ENCODE results near the gene ZNFX1.
"Not testable (repeated sequence)": the region's sequence is repeated elsewhere in the genome, so short reads cannot be mapped to it uniquely, and the experiment has no call there.

Gene ZNFX1

DNA sequence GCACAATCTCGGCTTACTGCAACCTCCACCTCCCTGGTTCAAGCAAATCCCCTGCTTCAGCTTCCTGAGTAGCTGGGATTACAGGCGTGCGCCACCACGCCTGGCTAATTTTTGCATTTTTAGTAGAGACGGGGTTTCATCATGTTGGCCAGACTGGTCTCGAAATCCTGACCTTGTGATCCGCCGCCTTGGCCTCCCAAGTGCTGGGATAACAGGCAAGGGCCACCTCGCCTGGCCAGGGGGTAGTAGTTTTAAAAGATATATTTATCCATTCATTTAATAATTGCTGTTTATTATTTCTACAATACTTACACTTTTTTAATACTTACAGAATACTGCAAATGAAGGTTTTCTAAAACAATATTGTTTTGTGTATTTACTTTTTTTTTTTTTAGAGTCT is 74.1 kb downstream of the ZNFX1 start:
- no peak for DNase-seq

DNA sequence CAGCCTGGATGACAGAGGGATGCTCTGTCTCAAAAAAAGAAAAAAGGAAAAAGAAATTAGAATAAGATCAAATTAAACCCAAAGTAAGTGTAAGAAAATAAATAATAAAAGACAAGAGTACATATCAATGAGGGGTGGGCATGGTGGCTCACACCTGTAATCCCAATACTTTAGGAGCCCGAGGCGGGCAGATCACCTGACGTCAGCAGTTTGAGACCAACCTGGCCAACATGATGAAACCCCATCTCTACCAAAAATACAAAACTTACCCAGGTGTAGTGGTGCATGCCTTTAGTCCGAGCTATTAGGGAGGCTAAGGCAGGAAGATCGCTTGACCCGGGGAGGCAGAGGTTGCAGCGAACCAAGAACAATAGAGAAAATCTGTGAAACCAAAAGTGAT is 74.8 kb downstream of the ZNFX1 start:
- DNase-seq, result no peak

DNA sequence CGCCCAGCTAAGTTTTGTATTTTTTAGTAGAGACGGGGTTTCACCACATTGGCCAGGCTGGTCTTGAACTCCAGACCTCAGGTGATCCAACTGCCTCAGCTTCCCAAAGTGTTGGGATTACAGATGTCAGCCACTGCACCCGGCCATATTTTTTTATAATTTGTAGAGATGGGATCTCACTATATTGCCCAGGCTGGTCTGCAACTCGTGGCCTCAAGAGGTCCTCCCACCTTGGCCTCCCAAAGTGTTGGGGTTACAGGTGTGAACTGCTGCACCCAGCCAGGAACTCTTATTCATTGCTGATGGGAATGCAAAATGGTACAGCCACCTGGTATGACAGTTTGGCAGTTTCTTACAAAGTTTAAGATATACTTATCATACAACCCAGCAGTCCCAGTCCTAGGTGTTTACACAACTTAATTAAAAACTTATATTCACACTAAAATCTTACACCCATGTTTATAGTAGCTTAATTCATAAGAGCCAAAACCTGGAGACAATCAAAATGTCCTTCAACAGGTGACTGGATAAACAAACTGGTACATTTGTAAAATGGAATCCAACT is 78.0 kb downstream of the ZNFX1 start:
- no peak for DNase-seq

DNA sequence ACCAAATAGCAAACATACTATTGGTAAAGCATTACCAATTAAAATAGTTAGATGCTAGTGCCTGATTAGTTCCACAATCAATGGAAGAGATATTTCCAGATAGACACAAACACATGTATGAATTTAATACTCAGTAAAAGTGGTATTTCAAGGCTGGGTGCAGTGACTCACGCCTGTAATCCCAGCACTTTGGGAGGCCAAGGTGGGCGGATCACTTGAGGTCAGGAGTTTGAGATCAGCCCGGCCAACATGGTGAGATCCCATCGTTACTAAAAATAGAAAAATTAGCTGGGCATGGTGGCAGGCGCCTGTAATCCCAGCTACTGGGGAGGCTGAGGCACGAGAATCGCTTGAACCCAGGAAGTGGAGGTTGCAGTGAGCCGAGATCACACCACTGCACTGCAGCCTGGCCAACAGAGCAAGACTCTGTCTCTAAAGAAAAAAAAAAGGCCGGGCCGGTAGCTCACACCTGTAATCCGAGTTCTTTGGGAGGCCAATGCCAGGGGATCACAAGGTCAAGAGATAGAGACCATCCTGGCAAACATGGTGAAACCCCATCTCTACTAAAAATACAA is 84.8 kb downstream of the ZNFX1 start:
- DNase-seq, result not testable (repeated sequence)
